Gastrocnemius medialis (tissue), 4 donors: ENCODE measurements around the gene OGDH. TPM values are rescaled to one million over a fixed set of nuclear protein-coding genes. Genes with fewer than 3 reads are reported as not detected.

Source experiments
- ATAC-seq, 2 donors: fragments of 150-250 bp; one replicate each; pipeline ENCODE4 v1.9.1; 2016
- DNase-seq, 2 donors: peaks; one replicate each; pipeline ENCODE4 v3.0.0-alpha.2; 2019
- H3K27ac ChIP-seq, 4 donors: fragments of 200-600 bp; sonication (generic); 1 replicate in 1 of 4; 2 replicates in 3 of 4; pipeline ENCODE4 v1.5.1; 2016 to 2018; ENCODE audit warnings: mild to moderate bottlenecking in 2 of 4, moderate library complexity in 1 of 4
- H3K27me3 ChIP-seq, 3 donors: fragments of 200-600 bp; sonication (generic) in 2 of 3; 1 replicate in 1 of 3; 2 replicates in 2 of 3; pipeline versions ENCODE4 v1.5.1 to v1.6.0; 2016 to 2019; ENCODE audit warnings: mild to moderate bottlenecking in 1 of 3, moderate library complexity in 1 of 3
- H3K36me3 ChIP-seq, 2 donors: fragments of 200-600 bp; sonication (generic) in 1 of 2; one replicate each; pipeline ENCODE4 v1.5.1; 2017 to 2018
- H3K4me1 ChIP-seq, 2 donors: fragments of 200-600 bp; sonication (generic) in 1 of 2; one replicate each; pipeline ENCODE4 v1.5.1; 2016 to 2017; ENCODE audit warnings: mild to moderate bottlenecking in 2 of 2
- H3K4me3 ChIP-seq, 4 donors: fragments of 200-600 bp; sonication (generic) in 3 of 4; 1 replicate in 1 of 4; 2 replicates in 3 of 4; pipeline ENCODE4 v1.5.1; 2016 to 2019; ENCODE audit warnings: mild to moderate bottlenecking in 2 of 4
- H3K9me3 ChIP-seq, 3 donors: fragments of 200-600 bp; sonication (generic) in 2 of 3; 1 replicate in 1 of 3; 2 replicates in 2 of 3; pipeline ENCODE4 v1.5.1; 2016 to 2019
- CTCF ChIP-seq, 5 experiments: fragments of 450-650 bp in 3 of 5; fragments of 200-600 bp in 2 of 5; sonication (generic) in 2 of 5; IDR thresholded peaks in 4 of 5; conservative IDR thresholded peaks in 1 of 5; 1 replicate in 4 of 5; 2 replicates in 1 of 5; pipeline ENCODE4 v1.5.1; 2016 to 2019; ENCODE audit warnings: antibody characterized with exemption in 5 of 5, mild to moderate bottlenecking in 3 of 5, moderate library complexity in 3 of 5
- POLR2A ChIP-seq, 2 donors: fragments of 450-650 bp; IDR thresholded peaks; one replicate each; pipeline ENCODE4 v1.6.1; 2017; ENCODE audit warnings: antibody characterized with exemption in 2 of 2, mild to moderate bottlenecking in 2 of 2, moderate library complexity in 2 of 2
- in situ Hi-C, 4 donors: fragments of 200-750 bp; cut with MboI; loops; one replicate each; pipeline versions ENCODE4 v1.15.0 to v1.8.0; 2017; ENCODE audit warnings: low sequenced_read_pairs in 4 of 4
- intact Hi-C: fragments of 100-400 bp; cut with DNase I; formaldehyde crosslinking; loops from one replicate; pipeline ENCODE4 v1.15.1; 2023; ENCODE audit warnings: low total_unique reads
- total RNA-seq, 4 donors: library from RNA; depleted of rRNA; stranded (reverse); fragments of >200 nt; gene quantifications; one replicate each; pipeline versions ENCODE4 v1.1.0 to v1.2.3, GENCODE V29; 2016

OGDH gene
- total RNA-seq, 4 donors from 2014 or later: 224 to 462 (median 396) TPM

- Histone ChIP-seq H3K27ac (peak overlapping the region in 3 of 4 donors; percentile 28 to 56 (median 42)), H3K27me3 (no peaks in the 10 kb centered on the region), H3K9me3 (no peaks in the 10 kb centered on the region), H3K36me3 (peaks cover 0 to 76% of the 10 kb centered on the region in 2 donors), H3K4me3 (no peak overlapping the region), H3K4me1 (peaks cover 2 to 5% of the 10 kb centered on the region in 2 donors)
- in situ Hi-C loops: no loop called here
- intact Hi-C loops: loop anchor here (1.0 to 10.0 kb wide), 2 partner anchors 191 to 325 kb away; no protein-coding TSS in a partner anchor
- peak in 2 of 5 experiments; percentile 26 to 37 for TF ChIP-seq CTCF (IDR thresholded peaks at IDR 0.05 in 4 of 5, conservative IDR thresholded peaks at IDR 0.05 in 1 of 5)
- TF ChIP-seq POLR2A (IDR thresholded peaks at IDR 0.05): no peak
- DNase-seq (no peak), ATAC-seq (peak; percentile 27 to 46)
Measured at GRCh38 chr7:44565795-44566559, 40.5 kb upstream of the OGDH start.

- in situ Hi-C loops: no loop called here
Measured at GRCh38 chr7:44566680-44567079, 39.7 kb upstream of the OGDH start.

GRCh38 chr7:44567884-44568283 lies 38.5 kb upstream of the OGDH start:
- no peak for ATAC-seq
- Histone ChIP-seq H3K4me1 (peaks cover 10 to 16% of the 10 kb centered on the region in 2 donors), H3K36me3 (peaks cover 0 to 94% of the 10 kb centered on the region in 2 donors), H3K27ac (no peak overlapping the region), H3K4me3 (no peak overlapping the region), H3K27me3 (no peaks in the 10 kb centered on the region), H3K9me3 (no peaks in the 10 kb centered on the region)
- intact Hi-C loops: loop anchor here (10.0 kb wide), 1 partner anchor 193 kb away; no protein-coding TSS in a partner anchor
- in situ Hi-C loops: no loop called here
- DNase-seq: no peak
- TF ChIP-seq CTCF (IDR thresholded peaks at IDR 0.05 in 4 of 5, conservative IDR thresholded peaks at IDR 0.05 in 1 of 5) (no peak), POLR2A (IDR thresholded peaks at IDR 0.05) (no peak)

More at GRCh38 chr7:44566680-44567079, 39.7 kb upstream of the OGDH start:
- intact Hi-C loops: loop anchor here (10.0 kb wide), 1 partner anchor 192 kb away; no protein-coding TSS in a partner anchor
- peaks cover 0 to 83% of the 10 kb centered on the region in 2 donors for H3K36me3 ChIP-seq
- no peaks in the 10 kb centered on the region for H3K27me3 ChIP-seq
- H3K9me3 ChIP-seq: no peaks in the 10 kb centered on the region
- DNase-seq (no peak), ATAC-seq (no peak)
- peaks cover 2 to 5% of the 10 kb centered on the region in 2 donors for H3K4me1 ChIP-seq
- no peak overlapping the region for H3K4me3 ChIP-seq
- TF ChIP-seq CTCF (IDR thresholded peaks at IDR 0.05 in 4 of 5, conservative IDR thresholded peaks at IDR 0.05 in 1 of 5) (no peak), POLR2A (IDR thresholded peaks at IDR 0.05) (no peak)
- H3K27ac ChIP-seq: no peak overlapping the region

GRCh38 chr7:44568771-44569560 lies 37.5 kb upstream of the OGDH start:
- Histone ChIP-seq H3K36me3 (peaks cover 0 to 85% of the 10 kb centered on the region in 2 donors), H3K27ac (no peak overlapping the region), H3K27me3 (no peaks in the 10 kb centered on the region), H3K9me3 (no peaks in the 10 kb centered on the region), H3K4me3 (no peak overlapping the region), H3K4me1 (peaks cover 14 to 20% of the 10 kb centered on the region in 2 donors)
- ATAC-seq (no peak), DNase-seq (no peak)
- in situ Hi-C loops (no loop called here), intact Hi-C loops (loop anchor here (10.0 kb wide), 1 partner anchor 194 kb away; no protein-coding TSS in a partner anchor)
- no peak for TF ChIP-seq POLR2A (IDR thresholded peaks at IDR 0.05)
- no peak for TF ChIP-seq CTCF (IDR thresholded peaks at IDR 0.05 in 4 of 5, conservative IDR thresholded peaks at IDR 0.05 in 1 of 5)
